K562 (cell line): ENCODE data around the gene MAML3. TPM values are rescaled to one million over a fixed set of nuclear protein-coding genes. Genes with fewer than 3 reads are reported as not detected.

Source experiments
- BRCA1 ChIP-seq, 2 experiments: fragments of 450-650 bp in 1 of 2; sonication (generic) in 1 of 2; formaldehyde crosslinking in 1 of 2; IDR thresholded peaks; 2 replicates each; pipeline versions ENCODE4 v1.5.0 to v1.6.1; 2017 to 2020; ENCODE audit warnings: mild to moderate bottlenecking in 1 of 2, missing genetic modification reagents in 1 of 2
- CBX2 ChIP-seq: fragments of 200-600 bp; sonication (generic); IDR thresholded peaks from one replicate; pipeline ENCODE4 v1.6.1; 2012; ENCODE audit warnings: mild to moderate bottlenecking, low read length, inconsistent platforms; ENCODE audit not compliant: insufficient read depth, poor library complexity, severe bottlenecking
- SMARCA5 ChIP-seq: fragments of 450-650 bp; IDR thresholded peaks from 2 replicates; pipeline ENCODE4 v1.6.1; 2016
- SNRNP70 ChIP-seq: fragments of 200-400 bp; formaldehyde crosslinking; optimal IDR thresholded peaks from 2 replicates; pipeline ENCODE3; 2017; ENCODE audit warnings: low read depth, low read length
- ZNF224 ChIP-seq: sonication (generic); formaldehyde crosslinking; IDR thresholded peaks from 2 replicates; pipeline ENCODE4 v1.8.0; 2022; ENCODE audit warnings: mild to moderate bottlenecking, missing genetic modification reagents
- ZNF79 ChIP-seq: fragments of 250-450 bp; sonication (Bioruptor Pico); IDR thresholded peaks from 2 replicates; pipeline ENCODE4 v1.4.0; 2020; ENCODE audit warnings: low read depth, mild to moderate bottlenecking, moderate library complexity
- polyA plus RNA-seq, 8 experiments: library from polyadenylated mRNA; depleted of rRNA in 4 of 8; stranded (reverse) in 5 of 8; unstranded in 3 of 8; fragments of >200 nt; fragmentation: Nextera tagmentation in 2 of 8; fragmentation: Illumina TruSeq in 1 of 8; extraction: Ambion mirVana in 2 of 8; extraction: Trizol in 1 of 8; gene quantifications; 2 replicates each; pipeline versions ENCODE4 v1.2.1 to v1.2.3, GENCODE V29; 2011 to 2014; ENCODE audit warnings: inconsistent platforms in 1 of 8, missing spikeins in 1 of 8
- total RNA-seq, 7 experiments: library from RNA; depleted of rRNA in 6 of 7; stranded (reverse); fragments of >200 nt in 6 of 7; fragmentation: Illumina TruSeq in 2 of 7; extraction: Trizol in 2 of 7; gene quantifications; 2 replicates each; pipeline versions ENCODE4 v1.2.1 to v1.2.3, GENCODE V29; 2011 to 2021; ENCODE audit warnings: low replicate concordance in 1 of 7
- TF ChIP-seq, protein P1 (sequence below): fragments of 250-450 bp; sonication (Bioruptor Pico); IDR thresholded peaks from 2 replicates; pipeline ENCODE4 v1.5.0; 2021
- TF ChIP-seq, protein P2 (sequence below): fragments of 450-650 bp; formaldehyde crosslinking; IDR thresholded peaks from 2 replicates; pipeline ENCODE4 v1.4.0; 2020; ENCODE audit warnings: mild to moderate bottlenecking, moderate library complexity
- TF ChIP-seq, protein P3 (sequence below): sonication (generic); formaldehyde crosslinking; IDR thresholded peaks from 2 replicates; pipeline ENCODE4 v1.8.1; 2023; ENCODE audit warnings: mild to moderate bottlenecking, missing genetic modification reagents
- TF ChIP-seq, protein P4 (sequence below): fragments of 450-650 bp; IDR thresholded peaks from 2 replicates; pipeline ENCODE4 v1.6.1; 2016; ENCODE audit warnings: mild to moderate bottlenecking, moderate library complexity

Gene MAML3
- total and polyA plus RNA-seq, 9 of the 15 experiments (the other 6 are each of a cell fraction or from before 2014, with no cell fraction given) = 0.01 to 0.55 (median 0.25) TPM

DNA sequence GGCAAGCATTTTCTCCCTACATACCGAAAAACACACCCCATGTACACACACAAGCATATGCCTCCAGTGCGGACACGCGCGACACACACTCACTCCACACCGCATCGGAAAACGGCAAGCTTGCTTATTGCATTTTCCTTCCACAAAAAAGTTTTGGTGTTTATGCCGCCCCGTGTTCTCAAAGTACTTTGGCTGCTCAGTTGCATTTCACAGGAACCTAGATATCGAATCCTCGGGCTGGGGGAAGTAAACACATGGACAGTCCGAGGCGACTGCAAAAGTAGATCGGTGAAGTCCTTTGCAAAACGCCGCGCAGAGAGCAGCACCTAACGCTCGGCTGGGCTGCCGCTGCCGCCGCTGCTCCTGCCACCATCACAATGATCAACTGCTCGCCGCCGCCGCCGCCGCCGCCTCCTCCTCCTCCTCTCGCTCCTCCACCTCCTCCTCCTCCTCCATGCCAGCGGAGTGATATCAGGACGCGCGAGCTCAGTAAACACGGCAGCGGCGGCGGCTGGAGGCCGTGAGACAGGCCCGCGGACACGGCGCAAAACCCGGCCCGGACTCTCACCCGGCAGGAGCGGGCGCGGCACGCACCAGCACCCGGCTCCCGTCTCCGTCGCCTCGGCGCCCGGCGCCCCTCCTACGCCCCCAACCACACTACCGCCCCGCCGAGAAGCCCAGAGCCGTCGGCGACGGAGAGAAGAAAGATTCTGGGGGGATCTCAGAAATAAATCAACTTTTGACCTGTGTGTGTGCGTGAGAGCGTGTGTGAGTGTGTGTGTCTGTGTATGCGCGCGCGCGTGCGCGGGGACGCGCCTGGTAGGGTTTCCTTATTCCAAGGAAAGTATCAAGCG is at the start of gene MAML3 (continued):
- TF ChIP-seq, protein P1, sequence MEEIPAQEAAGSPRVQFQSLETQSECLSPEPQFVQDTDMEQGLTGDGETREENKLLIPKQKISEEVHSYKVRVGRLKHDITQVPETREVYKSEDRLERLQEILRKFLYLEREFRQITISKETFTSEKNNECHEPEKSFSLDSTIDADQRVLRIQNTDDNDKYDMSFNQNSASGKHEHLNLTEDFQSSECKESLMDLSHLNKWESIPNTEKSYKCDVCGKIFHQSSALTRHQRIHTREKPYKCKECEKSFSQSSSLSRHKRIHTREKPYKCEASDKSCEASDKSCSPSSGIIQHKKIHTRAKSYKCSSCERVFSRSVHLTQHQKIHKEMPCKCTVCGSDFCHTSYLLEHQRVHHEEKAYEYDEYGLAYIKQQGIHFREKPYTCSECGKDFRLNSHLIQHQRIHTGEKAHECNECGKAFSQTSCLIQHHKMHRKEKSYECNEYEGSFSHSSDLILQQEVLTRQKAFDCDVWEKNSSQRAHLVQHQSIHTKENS (CRISPR knock-in tag) = no peak
- TF ChIP-seq, protein P2, sequence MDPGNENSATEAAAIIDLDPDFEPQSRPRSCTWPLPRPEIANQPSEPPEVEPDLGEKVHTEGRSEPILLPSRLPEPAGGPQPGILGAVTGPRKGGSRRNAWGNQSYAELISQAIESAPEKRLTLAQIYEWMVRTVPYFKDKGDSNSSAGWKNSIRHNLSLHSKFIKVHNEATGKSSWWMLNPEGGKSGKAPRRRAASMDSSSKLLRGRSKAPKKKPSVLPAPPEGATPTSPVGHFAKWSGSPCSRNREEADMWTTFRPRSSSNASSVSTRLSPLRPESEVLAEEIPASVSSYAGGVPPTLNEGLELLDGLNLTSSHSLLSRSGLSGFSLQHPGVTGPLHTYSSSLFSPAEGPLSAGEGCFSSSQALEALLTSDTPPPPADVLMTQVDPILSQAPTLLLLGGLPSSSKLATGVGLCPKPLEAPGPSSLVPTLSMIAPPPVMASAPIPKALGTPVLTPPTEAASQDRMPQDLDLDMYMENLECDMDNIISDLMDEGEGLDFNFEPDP (CRISPR knock-in tag) = no peak
- no peak for TF ChIP-seq BRCA1 (IDR thresholded peaks at IDR 0.05)
- no peak for TF ChIP-seq BRCA1 (CRISPR knock-in tag; IDR thresholded peaks at IDR 0.05)
- TF ChIP-seq SNRNP70 = no peak
- TF ChIP-seq, protein P3, sequence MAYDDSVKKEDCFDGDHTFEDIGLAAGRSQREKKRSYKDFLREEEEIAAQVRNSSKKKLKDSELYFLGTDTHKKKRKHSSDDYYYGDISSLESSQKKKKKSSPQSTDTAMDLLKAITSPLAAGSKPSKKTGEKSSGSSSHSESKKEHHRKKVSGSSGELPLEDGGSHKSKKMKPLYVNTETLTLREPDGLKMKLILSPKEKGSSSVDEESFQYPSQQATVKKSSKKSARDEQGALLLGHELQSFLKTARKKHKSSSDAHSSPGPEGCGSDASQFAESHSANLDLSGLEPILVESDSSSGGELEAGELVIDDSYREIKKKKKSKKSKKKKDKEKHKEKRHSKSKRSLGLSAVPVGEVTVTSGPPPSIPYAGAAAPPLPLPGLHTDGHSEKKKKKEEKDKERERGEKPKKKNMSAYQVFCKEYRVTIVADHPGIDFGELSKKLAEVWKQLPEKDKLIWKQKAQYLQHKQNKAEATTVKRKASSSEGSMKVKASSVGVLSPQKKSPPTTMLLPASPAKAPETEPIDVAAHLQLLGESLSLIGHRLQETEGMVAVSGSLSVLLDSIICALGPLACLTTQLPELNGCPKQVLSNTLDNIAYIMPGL (CRISPR knock-in tag) = peak; percentile 75; the same call in 1 of the 2 replicates
- peak; percentile 7 for TF ChIP-seq CBX2
- TF ChIP-seq, protein P4, sequence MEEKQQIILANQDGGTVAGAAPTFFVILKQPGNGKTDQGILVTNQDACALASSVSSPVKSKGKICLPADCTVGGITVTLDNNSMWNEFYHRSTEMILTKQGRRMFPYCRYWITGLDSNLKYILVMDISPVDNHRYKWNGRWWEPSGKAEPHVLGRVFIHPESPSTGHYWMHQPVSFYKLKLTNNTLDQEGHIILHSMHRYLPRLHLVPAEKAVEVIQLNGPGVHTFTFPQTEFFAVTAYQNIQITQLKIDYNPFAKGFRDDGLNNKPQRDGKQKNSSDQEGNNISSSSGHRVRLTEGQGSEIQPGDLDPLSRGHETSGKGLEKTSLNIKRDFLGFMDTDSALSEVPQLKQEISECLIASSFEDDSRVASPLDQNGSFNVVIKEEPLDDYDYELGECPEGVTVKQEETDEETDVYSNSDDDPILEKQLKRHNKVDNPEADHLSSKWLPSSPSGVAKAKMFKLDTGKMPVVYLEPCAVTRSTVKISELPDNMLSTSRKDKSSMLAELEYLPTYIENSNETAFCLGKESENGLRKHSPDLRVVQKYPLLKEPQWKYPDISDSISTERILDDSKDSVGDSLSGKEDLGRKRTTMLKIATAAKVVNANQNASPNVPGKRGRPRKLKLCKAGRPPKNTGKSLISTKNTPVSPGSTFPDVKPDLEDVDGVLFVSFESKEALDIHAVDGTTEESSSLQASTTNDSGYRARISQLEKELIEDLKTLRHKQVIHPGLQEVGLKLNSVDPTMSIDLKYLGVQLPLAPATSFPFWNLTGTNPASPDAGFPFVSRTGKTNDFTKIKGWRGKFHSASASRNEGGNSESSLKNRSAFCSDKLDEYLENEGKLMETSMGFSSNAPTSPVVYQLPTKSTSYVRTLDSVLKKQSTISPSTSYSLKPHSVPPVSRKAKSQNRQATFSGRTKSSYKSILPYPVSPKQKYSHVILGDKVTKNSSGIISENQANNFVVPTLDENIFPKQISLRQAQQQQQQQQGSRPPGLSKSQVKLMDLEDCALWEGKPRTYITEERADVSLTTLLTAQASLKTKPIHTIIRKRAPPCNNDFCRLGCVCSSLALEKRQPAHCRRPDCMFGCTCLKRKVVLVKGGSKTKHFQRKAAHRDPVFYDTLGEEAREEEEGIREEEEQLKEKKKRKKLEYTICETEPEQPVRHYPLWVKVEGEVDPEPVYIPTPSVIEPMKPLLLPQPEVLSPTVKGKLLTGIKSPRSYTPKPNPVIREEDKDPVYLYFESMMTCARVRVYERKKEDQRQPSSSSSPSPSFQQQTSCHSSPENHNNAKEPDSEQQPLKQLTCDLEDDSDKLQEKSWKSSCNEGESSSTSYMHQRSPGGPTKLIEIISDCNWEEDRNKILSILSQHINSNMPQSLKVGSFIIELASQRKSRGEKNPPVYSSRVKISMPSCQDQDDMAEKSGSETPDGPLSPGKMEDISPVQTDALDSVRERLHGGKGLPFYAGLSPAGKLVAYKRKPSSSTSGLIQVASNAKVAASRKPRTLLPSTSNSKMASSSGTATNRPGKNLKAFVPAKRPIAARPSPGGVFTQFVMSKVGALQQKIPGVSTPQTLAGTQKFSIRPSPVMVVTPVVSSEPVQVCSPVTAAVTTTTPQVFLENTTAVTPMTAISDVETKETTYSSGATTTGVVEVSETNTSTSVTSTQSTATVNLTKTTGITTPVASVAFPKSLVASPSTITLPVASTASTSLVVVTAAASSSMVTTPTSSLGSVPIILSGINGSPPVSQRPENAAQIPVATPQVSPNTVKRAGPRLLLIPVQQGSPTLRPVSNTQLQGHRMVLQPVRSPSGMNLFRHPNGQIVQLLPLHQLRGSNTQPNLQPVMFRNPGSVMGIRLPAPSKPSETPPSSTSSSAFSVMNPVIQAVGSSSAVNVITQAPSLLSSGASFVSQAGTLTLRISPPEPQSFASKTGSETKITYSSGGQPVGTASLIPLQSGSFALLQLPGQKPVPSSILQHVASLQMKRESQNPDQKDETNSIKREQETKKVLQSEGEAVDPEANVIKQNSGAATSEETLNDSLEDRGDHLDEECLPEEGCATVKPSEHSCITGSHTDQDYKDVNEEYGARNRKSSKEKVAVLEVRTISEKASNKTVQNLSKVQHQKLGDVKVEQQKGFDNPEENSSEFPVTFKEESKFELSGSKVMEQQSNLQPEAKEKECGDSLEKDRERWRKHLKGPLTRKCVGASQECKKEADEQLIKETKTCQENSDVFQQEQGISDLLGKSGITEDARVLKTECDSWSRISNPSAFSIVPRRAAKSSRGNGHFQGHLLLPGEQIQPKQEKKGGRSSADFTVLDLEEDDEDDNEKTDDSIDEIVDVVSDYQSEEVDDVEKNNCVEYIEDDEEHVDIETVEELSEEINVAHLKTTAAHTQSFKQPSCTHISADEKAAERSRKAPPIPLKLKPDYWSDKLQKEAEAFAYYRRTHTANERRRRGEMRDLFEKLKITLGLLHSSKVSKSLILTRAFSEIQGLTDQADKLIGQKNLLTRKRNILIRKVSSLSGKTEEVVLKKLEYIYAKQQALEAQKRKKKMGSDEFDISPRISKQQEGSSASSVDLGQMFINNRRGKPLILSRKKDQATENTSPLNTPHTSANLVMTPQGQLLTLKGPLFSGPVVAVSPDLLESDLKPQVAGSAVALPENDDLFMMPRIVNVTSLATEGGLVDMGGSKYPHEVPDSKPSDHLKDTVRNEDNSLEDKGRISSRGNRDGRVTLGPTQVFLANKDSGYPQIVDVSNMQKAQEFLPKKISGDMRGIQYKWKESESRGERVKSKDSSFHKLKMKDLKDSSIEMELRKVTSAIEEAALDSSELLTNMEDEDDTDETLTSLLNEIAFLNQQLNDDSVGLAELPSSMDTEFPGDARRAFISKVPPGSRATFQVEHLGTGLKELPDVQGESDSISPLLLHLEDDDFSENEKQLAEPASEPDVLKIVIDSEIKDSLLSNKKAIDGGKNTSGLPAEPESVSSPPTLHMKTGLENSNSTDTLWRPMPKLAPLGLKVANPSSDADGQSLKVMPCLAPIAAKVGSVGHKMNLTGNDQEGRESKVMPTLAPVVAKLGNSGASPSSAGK = peak; percentile 83
- TF ChIP-seq ZNF79 = no peak
- no peak for TF ChIP-seq SMARCA5
- no peak for TF ChIP-seq ZNF224 (CRISPR knock-in tag)
